G401.6 (cell line): Measurements from ENCODE around the gene GALNT6.
A peak's percentile ranks its signal among the peaks of the same experiment; 100 is the strongest.

ENCODE experiments used
- FAIRE-seq: peaks from 2 replicates; lab custom pipeline; 2012; peaks lifted over from hg19 to GRCh38; lab: Jason Lieb, UNC

The GALNT6 gene

DNA sequence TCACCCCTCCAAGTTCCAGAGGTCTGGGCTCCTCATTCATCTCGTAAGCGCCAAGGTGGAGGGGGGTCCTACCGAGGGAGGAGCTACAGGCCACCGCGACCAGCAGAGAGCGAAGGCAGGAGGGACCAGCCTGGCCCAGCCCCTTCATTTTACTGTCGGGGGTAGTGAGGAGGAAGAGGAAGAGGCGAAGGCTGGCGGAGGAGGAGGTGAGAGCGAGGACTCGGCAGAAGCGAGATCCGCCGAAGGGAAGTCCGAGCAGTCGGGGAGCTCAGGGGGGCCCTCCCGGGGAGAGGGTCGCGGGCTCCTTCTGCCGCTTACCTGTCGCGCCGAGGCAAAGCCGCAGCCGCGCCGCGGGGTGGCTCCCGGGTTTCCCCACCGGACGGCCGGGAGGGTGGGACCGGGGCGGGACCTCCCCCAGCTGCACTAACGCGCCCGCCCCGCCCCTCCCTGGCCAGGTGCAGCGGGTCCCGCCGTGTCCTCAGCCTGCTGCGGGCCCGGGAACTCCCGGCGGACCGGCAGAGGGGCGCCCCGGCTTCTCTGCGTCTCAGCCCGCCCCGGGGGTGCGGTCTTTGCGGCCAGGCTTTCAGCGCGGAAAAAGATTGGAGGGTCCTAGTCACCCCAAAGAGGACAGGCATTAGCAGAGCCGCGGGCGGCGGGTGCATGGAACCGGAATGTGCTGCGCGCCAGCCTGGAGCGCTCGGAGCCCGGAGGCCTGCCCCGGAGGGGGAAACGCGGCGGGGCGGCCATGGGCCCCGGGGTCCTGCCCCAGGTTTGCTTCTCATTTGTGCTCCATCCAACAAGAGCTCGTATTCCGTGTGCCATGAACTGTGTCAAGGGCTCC, at the start of gene GALNT6:
GALNT6 (minus strand) TSS at position 124 of the 841 bp plus-strand sequence. CDS start 11,625 bp downstream, outside the sequence.
- FAIRE-seq, result no peak

GRCh38 chr12:51439330-51439729, 48.1 kb upstream of the GALNT6 start:
- no peak for FAIRE-seq

GRCh38 chr12:51437431-51437830, 46.2 kb upstream of the GALNT6 start:
- FAIRE-seq, result no peak

DNA sequence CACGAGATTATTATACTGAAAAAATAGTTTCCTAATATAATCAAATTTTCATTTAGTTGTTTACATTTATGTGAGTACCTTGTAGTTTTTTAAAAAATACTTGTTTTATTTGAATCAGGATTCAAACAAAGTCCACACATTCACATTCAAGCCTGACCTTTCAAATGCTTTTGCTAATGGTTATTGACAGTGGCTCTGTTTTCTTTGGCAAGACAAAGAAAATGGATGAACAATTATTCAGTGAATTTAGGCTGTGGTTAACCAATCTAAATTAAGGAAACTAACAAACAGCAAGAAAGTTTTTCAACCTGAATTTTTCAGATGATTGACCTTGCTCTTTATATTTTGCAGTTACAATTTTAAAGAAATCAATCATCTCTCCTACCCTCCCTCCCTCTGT, 43.1 kb upstream of the GALNT6 start:
- peak; percentile 36 for FAIRE-seq

GRCh38 chr12:51432921-51433320, 41.7 kb upstream of the GALNT6 start:
- FAIRE-seq, result no peak

DNA sequence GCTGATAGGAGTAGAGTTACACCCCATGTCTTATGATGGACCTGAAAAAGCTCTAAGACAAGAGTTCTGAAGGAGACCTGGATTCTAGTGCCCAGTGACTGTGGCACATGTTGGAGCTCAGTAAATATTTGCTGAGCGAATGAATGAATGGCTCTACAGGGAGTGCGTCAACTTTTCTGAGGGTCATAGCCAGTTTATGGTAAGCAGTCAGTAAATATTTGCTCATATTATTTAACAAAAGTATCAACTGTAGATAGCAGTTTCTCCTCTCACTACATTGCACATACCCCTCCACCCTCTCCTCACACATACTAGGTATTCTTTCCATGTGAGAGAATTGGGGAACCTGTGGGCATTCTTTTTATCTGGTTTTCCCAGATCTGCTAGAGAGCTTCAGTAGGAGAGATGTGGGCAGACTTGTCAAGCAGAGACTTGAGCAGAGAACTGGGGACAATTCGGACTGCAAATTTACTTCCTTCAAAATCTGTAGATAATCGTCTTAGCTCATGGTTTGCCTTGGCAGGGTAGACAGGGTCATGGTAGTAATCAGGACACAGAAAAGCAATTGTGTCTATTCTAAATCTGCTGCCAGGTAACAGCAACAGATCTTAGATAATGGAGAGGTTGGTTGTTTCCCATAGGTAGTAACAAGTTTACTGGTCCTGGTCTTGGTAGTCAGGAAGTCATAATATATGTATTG, 39.1 kb upstream of the GALNT6 start:
- no peak for FAIRE-seq

DNA sequence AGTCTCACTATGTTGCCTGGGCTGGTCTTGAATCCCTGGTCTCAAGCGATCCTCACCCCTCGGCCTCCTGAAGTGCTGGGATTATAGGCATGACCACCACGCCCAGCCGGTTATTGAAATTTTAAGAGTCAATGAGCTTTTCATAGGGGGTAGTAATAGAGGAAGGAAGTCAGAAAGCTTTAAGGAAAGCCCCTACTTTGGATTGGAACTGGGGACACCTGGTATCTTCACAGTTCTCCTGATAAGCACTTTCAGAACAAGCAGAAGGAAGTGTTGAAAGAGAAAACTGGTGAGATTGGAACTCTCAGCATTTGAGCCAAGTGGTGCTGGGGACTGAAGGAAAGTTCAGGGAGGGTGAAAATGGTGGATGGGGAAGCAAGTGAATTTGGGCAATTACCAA, 38.5 kb upstream of the GALNT6 start:
- no peak for FAIRE-seq

GRCh38 chr12:51428256-51428655, 37.0 kb upstream of the GALNT6 start:
- FAIRE-seq, result no peak

- peak; percentile 49 for FAIRE-seq
These were observed 33.7 kb upstream of the GALNT6 start, which contains the start of gene SLC4A8 for GRCh38 chr12:51424662-51425539. Gene SLC4A8, plus strand, starts transcription at chr12:51424831. Its CDS starts 157 bp downstream, at chr12:51424988.

DNA sequence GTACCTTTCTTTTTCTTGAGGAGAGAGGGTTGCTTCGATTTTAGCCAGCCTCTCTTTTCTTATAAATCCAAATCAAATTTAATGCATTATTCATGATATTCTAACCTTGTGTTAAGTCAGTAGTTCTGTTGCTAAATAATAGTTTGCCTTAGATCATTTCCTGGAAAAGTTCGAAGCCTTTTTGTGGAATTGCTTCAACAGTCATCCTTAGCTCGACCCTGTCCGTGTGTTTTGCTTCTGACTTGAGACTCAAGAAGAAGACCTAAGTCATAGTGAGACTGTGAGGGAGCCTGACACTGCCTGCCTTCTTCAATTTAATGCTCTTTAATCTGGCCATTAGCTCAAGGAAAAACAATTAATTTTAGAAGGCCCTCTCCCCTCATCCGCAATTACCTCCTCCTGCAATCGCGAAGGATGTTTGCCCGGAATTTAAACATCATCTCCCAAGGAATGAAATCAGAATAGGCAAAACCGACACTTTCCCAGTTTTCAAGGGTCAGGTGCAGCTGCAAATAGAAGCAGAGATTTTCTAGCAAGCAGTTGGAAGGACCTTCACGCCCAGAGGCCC, 33.0 kb upstream of the GALNT6 start:
- FAIRE-seq, result no peak

DNA sequence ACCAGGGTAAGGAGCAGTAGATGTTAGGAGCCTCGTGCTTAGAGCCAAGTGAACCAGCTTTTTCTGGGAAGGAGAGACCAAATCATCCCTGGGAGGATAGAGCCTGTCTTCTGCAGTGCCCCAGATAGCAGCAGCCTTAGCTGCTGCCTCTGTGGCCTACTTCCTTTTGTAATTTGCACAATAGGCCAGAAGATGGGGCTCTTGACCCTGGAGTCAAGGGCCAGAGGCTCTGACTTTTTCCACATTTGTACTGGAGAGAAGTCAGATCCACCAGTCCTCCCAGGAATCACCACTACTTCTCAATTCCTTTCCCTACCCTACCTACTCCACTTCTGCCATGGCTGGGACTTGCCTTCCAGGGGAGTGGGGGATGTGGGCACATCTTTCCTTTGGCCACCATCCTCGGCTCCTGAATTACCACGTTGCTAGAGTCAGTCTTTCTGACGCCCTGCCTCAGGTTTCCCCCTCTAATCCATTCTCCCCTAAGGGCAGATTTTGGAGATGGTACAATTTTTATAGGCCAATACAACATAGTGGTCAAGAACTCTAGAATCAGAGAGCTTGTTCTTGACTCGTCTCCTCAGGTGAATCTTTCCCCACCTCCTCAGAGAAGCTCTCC, 30.2 kb upstream of the GALNT6 start:
- FAIRE-seq, result peak; percentile 52

- FAIRE-seq, result no peak
These were observed 28.4 kb upstream of the GALNT6 start for GRCh38 chr12:51419425-51420193.

- no peak for FAIRE-seq
These were observed 26.6 kb upstream of the GALNT6 start for GRCh38 chr12:51417826-51418225.

GRCh38 chr12:51415931-51416330, 24.7 kb upstream of the GALNT6 start:
- no peak for FAIRE-seq

DNA sequence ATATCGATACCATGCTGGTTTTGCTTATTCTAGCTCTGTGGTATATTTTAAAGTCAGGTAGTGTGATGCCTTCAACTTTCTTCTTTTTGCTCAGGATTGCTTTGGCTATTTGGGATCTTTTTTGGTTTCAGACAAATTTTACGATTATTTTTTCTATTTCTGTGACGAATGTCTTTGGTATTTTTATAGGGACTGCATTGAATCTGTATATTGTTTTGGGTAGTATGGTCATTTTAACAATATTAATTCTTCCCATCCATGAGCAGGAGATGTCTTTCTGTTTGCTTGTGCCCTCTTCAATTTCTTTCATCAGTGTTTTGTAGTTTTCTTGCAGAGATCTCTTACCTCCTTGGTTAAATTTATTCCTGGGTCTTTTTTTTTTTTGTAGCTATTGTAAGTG, 22.6 kb upstream of the GALNT6 start:
- FAIRE-seq, result no peak

DNA sequence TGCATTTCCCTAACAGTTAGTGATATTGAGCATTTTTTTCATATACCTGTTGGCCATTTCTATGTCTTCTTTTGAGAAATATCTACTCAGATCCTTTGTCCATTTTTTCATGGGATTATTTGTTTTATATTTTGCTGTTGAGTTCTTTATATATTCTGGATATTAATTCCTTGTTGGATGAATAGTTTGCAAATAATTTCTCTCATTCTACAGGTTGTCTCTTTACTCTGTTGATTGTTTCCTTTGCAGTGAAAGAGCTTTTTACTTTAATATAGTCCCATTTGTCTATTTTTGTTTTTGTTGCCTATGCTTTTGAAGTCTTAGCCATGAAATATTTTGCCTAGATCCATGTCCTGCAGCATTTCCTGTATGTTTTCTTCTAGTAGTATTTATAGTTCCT, 21.9 kb upstream of the GALNT6 start:
- peak; percentile 28 for FAIRE-seq

- no peak for FAIRE-seq
These were observed 18.6 kb upstream of the GALNT6 start for GRCh38 chr12:51409846-51410245.

- no peak for FAIRE-seq
These were observed 16.4 kb upstream of the GALNT6 start for GRCh38 chr12:51407604-51408003.

DNA sequence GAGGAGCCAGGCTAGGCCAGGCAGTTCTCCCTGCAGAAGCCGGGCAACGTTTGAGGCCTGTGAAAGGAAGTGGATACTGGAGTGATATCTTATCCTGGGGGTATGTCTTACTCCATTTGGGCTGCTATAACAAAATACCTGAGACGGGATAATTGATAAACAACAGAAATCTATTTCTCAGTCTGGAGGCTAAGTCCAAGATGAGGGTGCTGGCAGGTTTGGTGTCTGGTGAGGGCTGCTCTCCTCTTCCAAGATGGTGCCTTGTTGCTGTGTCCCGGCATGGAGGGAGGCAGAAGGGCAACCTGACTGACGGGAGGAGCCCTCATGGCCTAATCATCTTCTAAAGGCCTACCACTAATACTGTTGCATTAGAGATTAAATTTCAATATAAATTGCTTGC, 15.7 kb upstream of the GALNT6 start:
- no peak for FAIRE-seq

- FAIRE-seq, result no peak
These were observed 15.1 kb upstream of the GALNT6 start for GRCh38 chr12:51406290-51406689.

DNA sequence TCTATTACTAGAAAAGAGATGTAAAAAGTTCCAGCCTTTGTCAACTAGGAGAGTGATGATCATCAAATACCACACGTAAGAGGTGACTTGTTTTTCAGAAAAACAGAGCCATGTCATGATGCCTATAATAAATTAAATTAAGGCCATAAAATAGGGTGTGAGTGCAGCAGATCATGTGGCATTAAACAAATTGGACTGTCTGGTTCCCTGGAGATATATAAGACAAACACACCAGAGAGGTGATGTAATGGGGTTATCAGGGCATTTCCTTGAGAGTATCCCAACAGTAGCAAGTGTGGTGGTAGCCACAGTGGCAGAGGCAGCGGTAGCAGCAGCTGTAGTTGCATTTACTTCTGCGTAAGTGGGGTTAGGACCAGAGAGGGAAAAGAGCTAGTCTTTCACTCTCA, 14.6 kb upstream of the GALNT6 start:
- FAIRE-seq, result no peak
